CD4-positive, alpha-beta T cell (primary cell): Measurements from ENCODE around the gene SFMBT1. TPM values are rescaled to one million over a fixed set of nuclear protein-coding genes. Genes with fewer than 3 reads are reported as not detected.

Experiments used
- ATAC-seq: fragments of 200-7000 bp; cut with Tn5 transposase; one replicate; pipeline ENCODE4 v1.10.0; 2022; ENCODE audit warnings: mild to moderate bottlenecking; ENCODE audit not compliant: poor library complexity
- CTCF ChIA-PET: fragments of 350-600 bp; sonication (Branson Sonifier 250); formaldehyde crosslinking; loops from one replicate; lab custom pipeline; 2021; ENCODE audit warnings: antibody characterized with exemption, inconsistent platforms; lab: Charles Lee
- POLR2A ChIA-PET: fragments of 350-600 bp; sonication (Branson Sonifier 250); formaldehyde crosslinking; loops from one replicate; lab custom pipeline; 2021; ENCODE audit warnings: antibody characterized with exemption, inconsistent platforms; lab: Charles Lee
- DNase-seq, 14 experiments: peaks; one replicate each; pipeline ENCODE4 v3.0.0-alpha.2; 2013 to 2020; ENCODE audit warnings: mixed read lengths in 2 of 14
- H3K27ac ChIP-seq, 2 donors: one replicate each; pipeline versions ENCODE4 v1.5.1 to v1.7.0; 2013; ENCODE audit warnings: low read length in 2 of 2, low read depth in 1 of 2, mild to moderate bottlenecking in 1 of 2
- H3K27me3 ChIP-seq, 2 experiments: 1 replicate in 1 of 2; 2 replicates in 1 of 2; pipeline versions ENCODE4 v1.6.1 to v1.7.0; 2013; ENCODE audit warnings: low read length in 2 of 2, control low read depth in 1 of 2, mild to moderate bottlenecking in 1 of 2, moderate library complexity in 1 of 2; ENCODE audit not compliant: insufficient read depth in 2 of 2, control insufficient read depth in 1 of 2
- H3K36me3 ChIP-seq: one replicate; pipeline ENCODE4 v1.6.1; 2013; ENCODE audit warnings: low read length, control low read depth; ENCODE audit not compliant: insufficient read depth
- H3K4me1 ChIP-seq: one replicate; pipeline ENCODE4 v1.6.1; 2013; ENCODE audit warnings: low read length, control low read depth; ENCODE audit not compliant: insufficient read depth
- H3K4me3 ChIP-seq: one replicate; pipeline ENCODE4 v1.5.1; 2013; ENCODE audit warnings: mild to moderate bottlenecking, low read length, moderate library complexity
- H3K9me3 ChIP-seq, 2 experiments: 1 replicate in 1 of 2; 2 replicates in 1 of 2; pipeline versions ENCODE4 v1.6.1 to v1.7.0; 2013; ENCODE audit warnings: low read length in 2 of 2, mild to moderate bottlenecking in 2 of 2, control low read depth in 1 of 2, moderate library complexity in 1 of 2; ENCODE audit not compliant: control insufficient read depth in 1 of 2, insufficient read depth in 1 of 2
- H3K27ac Mint-ChIP-seq: one replicate; pipeline ENCODE4 v1.8.0; 2020; ENCODE audit warnings: mixed read lengths
- H3K27me3 Mint-ChIP-seq: one replicate; pipeline ENCODE4 v1.8.0; 2021; ENCODE audit warnings: mixed read lengths
- H3K36me3 Mint-ChIP-seq: one replicate; pipeline ENCODE4 v1.8.0; 2021; ENCODE audit warnings: low read depth, mixed read lengths
- H3K4me1 Mint-ChIP-seq: one replicate; pipeline ENCODE4 v1.8.0; 2021; ENCODE audit warnings: low read depth, mixed read lengths
- H3K4me3 Mint-ChIP-seq: one replicate; pipeline ENCODE4 v1.8.0; 2020; ENCODE audit warnings: mild to moderate bottlenecking, mixed read lengths
- H3K9me3 Mint-ChIP-seq: one replicate; pipeline ENCODE4 v1.8.0; 2020; ENCODE audit warnings: mixed read lengths
- CTCF ChIP-seq: fragments of 200-600 bp; IDR thresholded peaks from one replicate; pipeline ENCODE4 v1.8.0; 2022; ENCODE audit warnings: antibody characterized with exemption, mild to moderate bottlenecking
- intact Hi-C, 2 experiments: fragments of 100-400 bp; cut with DNase I in 1 of 2; cut with micrococcal nuclease in 1 of 2; formaldehyde crosslinking; loops; one replicate each; pipeline versions ENCODE4 v1.15.1 to v1.9.0; 2023 to 2025; cut with DNase I, micrococcal nuclease
- total RNA-seq, 174 experiments: library from RNA in 2 of 174; stranded (reverse) in 2 of 174; gene quantifications; one replicate each; pipeline ENCODE4 v1.2.3 and lab custom pipeline; 2021 to 2026

SFMBT1 gene
- total RNA-seq, 2 experiments from 2014 or later, result 54.3 to 55.9 TPM

GRCh38 chr3:52859686-52860423 is 186.0 kb downstream of the SFMBT1 start:
- ChIA-PET CTCF (no interaction called here), POLR2A (no interaction called here)
- no peaks in the 10 kb centered on the region for H3K9me3 Mint-ChIP-seq
- H3K27me3 Mint-ChIP-seq, result no peaks in the 10 kb centered on the region
- no peak overlapping the region for H3K4me3 Mint-ChIP-seq
- no peak overlapping the region for H3K27ac ChIP-seq
- peak overlapping the region; percentile 9 for H3K27ac Mint-ChIP-seq
- no peak overlapping the region for H3K4me3 ChIP-seq
- peaks cover 0 to 8% of the 10 kb centered on the region in 2 experiments for H3K9me3 ChIP-seq
- DNase-seq (no peak), ATAC-seq (no peak)
- no peaks in the 10 kb centered on the region for H3K4me1 Mint-ChIP-seq
- no peaks in the 10 kb centered on the region for H3K27me3 ChIP-seq
- no peak for TF ChIP-seq CTCF
- peaks cover 40% of the 10 kb centered on the region for H3K36me3 Mint-ChIP-seq
- no peaks in the 10 kb centered on the region for H3K4me1 ChIP-seq
- intact Hi-C loops, result loop anchor here in 1 of 2 experiments (10.0 kb wide), 1 partner anchor 835 kb away; no protein-coding TSS in a partner anchor
- peaks cover 21% of the 10 kb centered on the region for H3K36me3 ChIP-seq

DNA sequence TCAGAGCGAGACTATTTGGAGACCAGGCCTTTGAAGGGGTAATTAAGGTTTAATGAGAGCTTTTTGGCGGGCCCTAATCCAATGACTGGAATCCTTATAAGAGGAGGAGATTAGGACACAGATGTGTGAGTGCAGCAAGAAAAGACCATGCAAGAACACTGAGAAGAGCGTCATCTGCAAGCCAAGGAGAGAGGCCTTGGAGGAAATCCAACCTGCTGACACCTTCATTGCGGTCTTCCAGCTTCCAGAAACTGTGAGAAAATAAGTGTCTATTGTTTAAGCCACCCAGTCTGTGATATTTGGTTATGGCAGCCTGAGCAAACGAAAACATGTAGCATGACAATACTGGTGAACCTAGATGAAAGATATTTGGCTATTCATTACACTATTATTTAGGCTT is 188.0 kb downstream of the SFMBT1 start:
- ChIA-PET CTCF (no interaction called here), POLR2A (no interaction called here)
- H3K27ac ChIP-seq, result no peak overlapping the region
- no peak overlapping the region for H3K27ac Mint-ChIP-seq
- peaks cover 31% of the 10 kb centered on the region for H3K36me3 ChIP-seq
- no peak overlapping the region for H3K4me3 ChIP-seq
- H3K4me3 Mint-ChIP-seq, result no peak overlapping the region
- peaks cover 36% of the 10 kb centered on the region for H3K36me3 Mint-ChIP-seq
- no peaks in the 10 kb centered on the region for H3K4me1 ChIP-seq
- H3K9me3 ChIP-seq, result no peaks in the 10 kb centered on the region
- no peaks in the 10 kb centered on the region for H3K9me3 Mint-ChIP-seq
- no peak for TF ChIP-seq CTCF
- DNase-seq, result no peak
- no peaks in the 10 kb centered on the region for H3K27me3 ChIP-seq
- no peaks in the 10 kb centered on the region for H3K4me1 Mint-ChIP-seq
- intact Hi-C loops, result no loop called here
- no peak for ATAC-seq
- H3K27me3 Mint-ChIP-seq, result no peaks in the 10 kb centered on the region

DNA sequence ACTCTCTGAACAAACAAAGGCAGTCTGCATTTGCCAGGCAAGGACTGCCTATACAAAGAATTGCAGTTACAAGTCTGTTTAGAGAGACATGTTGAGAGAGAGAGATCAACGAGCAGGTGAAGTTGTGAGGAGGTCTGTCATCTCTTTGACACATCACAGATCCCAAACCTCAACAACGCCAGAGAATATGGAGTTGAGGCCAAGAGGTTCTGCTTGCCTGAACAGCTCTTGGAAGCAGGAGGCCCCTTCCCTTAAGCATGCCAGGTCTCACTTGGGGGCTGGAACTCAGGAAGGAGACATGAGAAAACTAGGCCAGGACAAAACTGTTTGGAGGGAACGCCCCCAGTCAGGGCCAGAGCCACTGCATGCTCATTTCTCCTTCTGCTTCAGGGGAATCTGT is 188.7 kb downstream of the SFMBT1 start:
- H3K4me3 Mint-ChIP-seq, result no peak overlapping the region
- ChIA-PET CTCF (no interaction called here), POLR2A (no interaction called here)
- no peaks in the 10 kb centered on the region for H3K4me1 ChIP-seq
- H3K27ac ChIP-seq, result no peak overlapping the region
- ATAC-seq, result no peak
- H3K36me3 ChIP-seq, result peaks cover 37% of the 10 kb centered on the region
- no peak for TF ChIP-seq CTCF
- H3K9me3 Mint-ChIP-seq, result no peaks in the 10 kb centered on the region
- no peak overlapping the region for H3K4me3 ChIP-seq
- no peaks in the 10 kb centered on the region for H3K4me1 Mint-ChIP-seq
- H3K36me3 Mint-ChIP-seq, result peaks cover 36% of the 10 kb centered on the region
- H3K9me3 ChIP-seq, result no peaks in the 10 kb centered on the region
- DNase-seq, result no peak
- H3K27me3 ChIP-seq, result no peaks in the 10 kb centered on the region
- H3K27ac Mint-ChIP-seq, result no peak overlapping the region
- intact Hi-C loops, result no loop called here
- H3K27me3 Mint-ChIP-seq, result no peaks in the 10 kb centered on the region
